Adrenal gland (tissue), 5 donors: ENCODE measurements around the gene LRFN5.

Experiments
- CTCF ChIP-seq, 6 experiments: fragments of 450-650 bp in 4 of 6; fragments of 200-600 bp in 2 of 6; sonication (generic) in 1 of 6; IDR thresholded peaks; 1 replicate in 5 of 6; 2 replicates in 1 of 6; pipeline versions ENCODE4 v1.5.1 to v1.8.0; 2016 to 2021; ENCODE audit warnings: antibody characterized with exemption in 6 of 6, mild to moderate bottlenecking in 2 of 6, moderate library complexity in 1 of 6
- POLR2A ChIP-seq, 2 donors: fragments of 450-650 bp; IDR thresholded peaks; one replicate each; pipeline ENCODE4 v1.6.1; 2017; ENCODE audit warnings: antibody characterized with exemption in 2 of 2, mild to moderate bottlenecking in 2 of 2, moderate library complexity in 1 of 2
- donor health status: DM: no; HTN: no; CAD: no.

DNA sequence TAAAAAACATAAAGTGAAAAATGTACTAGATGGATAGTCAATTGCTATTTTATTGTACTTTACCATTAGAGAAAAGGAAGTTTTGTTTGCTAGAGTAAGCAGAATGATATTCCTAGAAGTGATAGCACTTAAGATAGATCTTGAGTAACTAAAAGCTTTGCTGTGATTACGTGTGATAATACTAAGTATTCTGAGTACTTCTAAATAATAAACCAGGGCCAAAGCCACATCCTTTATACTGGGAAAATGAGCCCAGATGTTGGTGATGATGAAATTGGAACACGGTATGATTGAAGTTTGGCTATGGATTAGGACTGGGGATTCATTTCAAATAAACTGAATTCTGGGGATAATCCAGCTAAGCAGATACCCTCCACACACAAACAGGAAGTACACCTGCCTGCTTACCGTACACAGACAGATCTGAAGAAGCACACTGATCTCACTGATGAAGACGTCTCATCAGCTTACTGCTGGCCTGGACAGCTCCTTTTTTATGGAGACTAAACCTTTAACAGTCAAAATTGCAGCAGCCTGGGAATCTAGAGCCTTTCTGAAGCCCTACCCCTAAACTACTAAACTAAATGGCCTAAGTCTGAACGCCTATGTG is 199.8 kb downstream of the LRFN5 start:
- TF ChIP-seq CTCF (IDR thresholded peaks at IDR 0.05), result no peak
- no peak for TF ChIP-seq POLR2A (IDR thresholded peaks at IDR 0.05)
